ENCODE data around the gene OR10K2.
"Not testable (repeated sequence)": the region's sequence is repeated elsewhere in the genome, so short reads cannot be mapped to it uniquely, and the experiment has no call there.

OR10K2 gene

DNA sequence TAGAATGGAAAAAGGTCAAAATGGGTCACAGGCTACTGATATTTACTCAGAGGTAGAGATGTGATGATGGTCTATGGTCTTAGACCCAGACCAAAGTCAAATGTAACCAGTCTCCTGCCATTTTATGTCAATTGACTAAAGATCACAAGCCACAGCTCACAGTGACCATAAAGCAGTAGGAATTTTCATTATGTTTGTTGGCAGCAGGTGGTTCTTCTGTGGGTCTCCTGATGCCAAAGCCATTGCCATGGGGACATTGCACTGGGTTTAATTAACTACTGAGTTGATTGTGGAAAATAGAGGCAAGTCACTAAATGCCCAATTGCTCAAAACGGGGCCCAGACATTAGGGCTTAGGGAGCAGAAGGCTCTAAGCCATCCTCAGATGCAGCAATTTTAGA lies at the start of gene OR10K2:
TSS of gene OR10K2 (minus strand) at position 101 of the 400 bp plus-strand sequence. CDS start 5,371 bp downstream, outside the sequence.
- peaks cover 26% of the 10 kb centered on the region for H3K4me1 ChIP-seq (ENCODE audit: control insufficient read depth, insufficient read depth, low read length)
- H3K27ac ChIP-seq (ENCODE audit: low read depth, low read length), result no peak within 1 kb of the TSS
- H3K27me3 ChIP-seq (ENCODE audit: control insufficient read depth, insufficient read depth, low read length), result no peaks in the 10 kb centered on the region
- no peaks in the 10 kb centered on the region for H3K36me3 ChIP-seq (ENCODE audit: control insufficient read depth, insufficient read depth, low read length)
- no peak within 1 kb of the TSS for H3K9ac ChIP-seq (ENCODE audit: low read depth, low read length)
- no peak within 1 kb of the TSS for H3K4me3 ChIP-seq (ENCODE audit: low read depth, low read length)
- no peaks in the 10 kb centered on the region for H3K9me3 ChIP-seq (ENCODE audit: control insufficient read depth, insufficient read depth, low read length)

DNA sequence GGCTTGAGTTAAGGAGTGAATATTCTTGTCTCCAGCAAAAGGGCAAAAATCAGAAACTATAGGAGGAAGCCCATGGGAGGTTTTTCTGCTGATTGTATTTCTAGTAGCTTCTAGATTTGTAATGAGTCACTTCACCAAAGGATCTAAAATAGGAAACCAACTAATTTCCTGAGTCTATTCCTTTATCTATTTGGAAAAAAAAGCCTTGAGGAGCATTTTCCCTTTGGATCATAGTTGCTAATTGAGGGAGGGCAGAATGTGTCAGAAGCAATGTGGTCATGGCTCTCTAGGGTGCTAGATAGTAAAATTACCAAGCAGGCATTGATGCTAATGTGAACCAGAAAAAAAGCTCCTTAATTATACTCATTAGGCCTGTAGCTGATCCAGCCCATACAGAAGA lies 45.9 kb upstream of the OR10K2 start, which contains the start of gene OR10R2:
TSS of gene OR10R2 (plus strand) at position 301 of the 400 bp plus-strand sequence. CDS start 106 bp downstream, outside the sequence.
- H3K36me3 ChIP-seq (ENCODE audit: control insufficient read depth, insufficient read depth, low read length), result no peaks in the 10 kb centered on the region
- no peaks in the 10 kb centered on the region for H3K4me1 ChIP-seq (ENCODE audit: control insufficient read depth, insufficient read depth, low read length)
- no peak within 1 kb of the TSS for H3K9ac ChIP-seq (ENCODE audit: low read depth, low read length)

DNA sequence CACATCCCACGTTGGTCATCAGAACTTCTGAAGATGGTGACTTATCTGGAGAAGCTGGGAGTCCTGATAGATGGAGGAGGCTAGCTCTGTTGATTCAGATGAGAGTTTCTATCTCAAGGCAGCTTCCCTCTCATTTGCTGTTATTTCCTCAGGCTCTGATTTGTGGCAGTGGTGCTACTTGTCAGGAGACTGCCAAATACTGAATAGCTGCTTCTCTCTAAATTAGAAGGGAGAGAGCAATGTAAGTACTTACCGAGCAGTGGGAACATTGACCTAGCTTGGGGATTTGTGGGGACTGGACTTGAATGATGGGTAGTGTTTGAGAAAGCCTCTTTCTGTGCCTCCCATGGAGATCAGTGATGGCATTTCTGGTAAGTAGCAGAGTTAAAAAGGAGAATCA lies 35.5 kb upstream of the OR10K2 start, which contains the start of gene OR10K1:
TSS of gene OR10K1 (plus strand) at position 301 of the 400 bp plus-strand sequence. CDS start 3,728 bp downstream, outside the sequence.
- H3K27me3 ChIP-seq (ENCODE audit: control insufficient read depth, insufficient read depth, low read length), result no peaks in the 10 kb centered on the region
- no peak within 1 kb of the TSS for H3K9ac ChIP-seq (ENCODE audit: low read depth, low read length)
- no peaks in the 10 kb centered on the region for H3K9me3 ChIP-seq (ENCODE audit: control insufficient read depth, insufficient read depth, low read length)
- H3K4me3 ChIP-seq (ENCODE audit: low read depth, low read length), result no peak within 1 kb of the TSS
- no peak within 1 kb of the TSS for H3K27ac ChIP-seq (ENCODE audit: low read depth, low read length)
- no peaks in the 10 kb centered on the region for H3K36me3 ChIP-seq (ENCODE audit: control insufficient read depth, insufficient read depth, low read length)
- no peaks in the 10 kb centered on the region for H3K4me1 ChIP-seq (ENCODE audit: control insufficient read depth, insufficient read depth, low read length)

More for the DNA sequence above, 45.9 kb upstream of the OR10K2 start, which contains the start of gene OR10R2:
- H3K27ac ChIP-seq (ENCODE audit: low read depth, low read length), result no peak within 1 kb of the TSS
- no peak within 1 kb of the TSS for H3K4me3 ChIP-seq (ENCODE audit: low read depth, low read length)
- H3K27me3 ChIP-seq (ENCODE audit: control insufficient read depth, insufficient read depth, low read length), result no peaks in the 10 kb centered on the region
- no peaks in the 10 kb centered on the region for H3K9me3 ChIP-seq (ENCODE audit: control insufficient read depth, insufficient read depth, low read length)

- Histone ChIP-seq H3K9me3 (ENCODE audit: control insufficient read depth, insufficient read depth, low read length) (no peaks in the 10 kb centered on the region), H3K27me3 (ENCODE audit: control insufficient read depth, insufficient read depth, low read length) (no peaks in the 10 kb centered on the region), H3K27ac (ENCODE audit: low read depth, low read length) (no peak overlapping the region), H3K36me3 (ENCODE audit: control insufficient read depth, insufficient read depth, low read length) (no peaks in the 10 kb centered on the region), H3K9ac (ENCODE audit: low read depth, low read length) (no peak overlapping the region), H3K4me1 (ENCODE audit: control insufficient read depth, insufficient read depth, low read length) (no peaks in the 10 kb centered on the region), H3K4me3 (ENCODE audit: low read depth, low read length) (no peak overlapping the region)
Measured at GRCh38 chr1:158458263-158458662, 32.2 kb upstream of the OR10K2 start.

- Histone ChIP-seq H3K9ac (ENCODE audit: low read depth, low read length) (no peak overlapping the region), H3K9me3 (ENCODE audit: control insufficient read depth, insufficient read depth, low read length) (no peaks in the 10 kb centered on the region), H3K27ac (ENCODE audit: low read depth, low read length) (no peak overlapping the region), H3K4me3 (ENCODE audit: low read depth, low read length) (no peak overlapping the region), H3K27me3 (ENCODE audit: control insufficient read depth, insufficient read depth, low read length) (no peaks in the 10 kb centered on the region), H3K36me3 (ENCODE audit: control insufficient read depth, insufficient read depth, low read length) (no peaks in the 10 kb centered on the region), H3K4me1 (ENCODE audit: control insufficient read depth, insufficient read depth, low read length) (no peaks in the 10 kb centered on the region)
Measured at GRCh38 chr1:158457246-158457645, 31.2 kb upstream of the OR10K2 start.

- Histone ChIP-seq H3K27ac (ENCODE audit: low read depth, low read length) (no peak overlapping the region), H3K27me3 (ENCODE audit: control insufficient read depth, insufficient read depth, low read length) (no peaks in the 10 kb centered on the region), H3K9me3 (ENCODE audit: control insufficient read depth, insufficient read depth, low read length) (no peaks in the 10 kb centered on the region), H3K4me1 (ENCODE audit: control insufficient read depth, insufficient read depth, low read length) (no peaks in the 10 kb centered on the region), H3K36me3 (ENCODE audit: control insufficient read depth, insufficient read depth, low read length) (no peaks in the 10 kb centered on the region), H3K9ac (ENCODE audit: low read depth, low read length) (no peak overlapping the region), H3K4me3 (ENCODE audit: low read depth, low read length) (no peak overlapping the region)
Measured at GRCh38 chr1:158454537-158454936, 28.5 kb upstream of the OR10K2 start.

DNA sequence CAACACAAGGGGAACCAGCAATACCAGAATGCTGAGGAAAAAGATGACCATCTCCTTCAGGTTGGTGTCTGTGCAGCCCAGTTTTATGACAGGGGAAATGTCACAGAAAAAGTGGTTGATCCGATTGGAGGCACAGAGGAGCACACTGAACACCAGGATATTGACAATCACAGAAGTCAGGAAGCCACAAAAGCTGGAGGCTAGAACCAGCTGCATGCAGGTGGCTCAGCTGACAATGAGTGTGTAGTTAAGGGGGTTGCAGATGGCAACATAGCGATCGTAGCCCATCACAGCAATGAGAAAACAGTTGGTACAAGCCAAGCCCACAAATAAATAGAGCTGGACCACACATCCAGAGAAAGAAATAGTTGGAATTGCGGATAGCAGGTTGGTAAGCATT lies 19.3 kb upstream of the OR10K2 start:
- Histone ChIP-seq H3K27me3 (ENCODE audit: control insufficient read depth, insufficient read depth, low read length) (no peaks in the 10 kb centered on the region), H3K9me3 (ENCODE audit: control insufficient read depth, insufficient read depth, low read length) (no peaks in the 10 kb centered on the region), H3K4me3 (ENCODE audit: low read depth, low read length) (no peak overlapping the region), H3K36me3 (ENCODE audit: control insufficient read depth, insufficient read depth, low read length) (no peaks in the 10 kb centered on the region), H3K4me1 (ENCODE audit: control insufficient read depth, insufficient read depth, low read length) (no peaks in the 10 kb centered on the region), H3K27ac (ENCODE audit: low read depth, low read length) (no peak overlapping the region), H3K9ac (ENCODE audit: low read depth, low read length) (no peak overlapping the region)

- H3K9me3 ChIP-seq (ENCODE audit: control insufficient read depth, insufficient read depth, low read length), result no peaks in the 10 kb centered on the region; the same call in none of the 2 replicates
- no peaks in the 10 kb centered on the region for H3K4me1 ChIP-seq (ENCODE audit: control insufficient read depth, insufficient read depth, low read length)
- no peak overlapping the region for H3K4me3 ChIP-seq (ENCODE audit: low read depth, low read length)
- no peaks in the 10 kb centered on the region for H3K27me3 ChIP-seq (ENCODE audit: control insufficient read depth, insufficient read depth, low read length)
- H3K9ac ChIP-seq (ENCODE audit: low read depth, low read length), result no peak overlapping the region
- no peak overlapping the region for H3K27ac ChIP-seq (ENCODE audit: low read depth, low read length)
- no peaks in the 10 kb centered on the region for H3K36me3 ChIP-seq (ENCODE audit: control insufficient read depth, insufficient read depth, low read length)
Measured at GRCh38 chr1:158434741-158435140, 8.7 kb upstream of the OR10K2 start.

DNA sequence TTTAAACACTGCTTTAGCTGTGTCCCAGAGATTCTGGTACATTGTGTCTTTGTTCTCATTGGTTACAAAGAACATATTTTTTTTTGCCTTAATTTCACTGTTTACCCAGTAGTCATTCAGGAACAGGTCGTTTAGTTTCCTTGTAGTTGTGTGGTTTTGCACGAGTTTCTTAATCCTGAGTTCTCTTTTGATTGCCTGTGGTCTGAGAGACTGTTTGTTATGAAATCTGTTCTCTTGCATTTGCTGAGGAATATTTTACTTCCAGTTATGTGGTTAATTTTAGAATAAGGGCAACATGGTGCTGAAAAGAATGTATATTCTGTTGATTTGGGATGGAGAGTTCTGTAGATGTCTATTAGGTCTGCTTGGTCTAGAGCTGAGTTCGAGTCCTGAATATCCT lies 4.1 kb upstream of the OR10K2 start:
- not testable (repeated sequence) for H3K4me1 ChIP-seq (ENCODE audit: control insufficient read depth, insufficient read depth, low read length); H3K27me3 ChIP-seq (ENCODE audit: control insufficient read depth, insufficient read depth, low read length); H3K9ac ChIP-seq (ENCODE audit: low read depth, low read length); H3K4me3 ChIP-seq (ENCODE audit: low read depth, low read length); H3K36me3 ChIP-seq (ENCODE audit: control insufficient read depth, insufficient read depth, low read length); H3K9me3 ChIP-seq (ENCODE audit: control insufficient read depth, insufficient read depth, low read length); H3K27ac ChIP-seq (ENCODE audit: low read depth, low read length)

DNA sequence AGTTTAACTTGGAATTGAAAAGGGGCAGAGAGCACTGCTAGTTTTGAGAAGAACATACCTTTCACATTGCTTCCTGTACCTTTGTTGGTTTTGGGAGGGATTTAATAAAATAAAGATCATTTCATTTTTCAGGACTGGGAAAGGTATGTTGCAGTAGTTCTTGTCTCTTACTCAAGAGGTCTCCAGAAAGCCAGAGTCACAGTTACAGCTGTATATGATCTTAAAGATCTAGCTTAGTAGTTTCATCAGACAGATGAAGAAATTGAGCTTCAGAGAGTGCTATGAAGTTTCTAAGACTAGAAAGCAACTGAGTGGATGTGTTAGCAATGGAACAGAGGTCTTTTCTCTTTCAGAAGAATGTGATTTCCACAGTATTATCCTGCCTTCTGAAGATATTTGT lies 1.0 kb downstream of the OR10K2 start:
- no peak overlapping the region for H3K27ac ChIP-seq (ENCODE audit: low read depth, low read length)
- no peaks in the 10 kb centered on the region for H3K9me3 ChIP-seq (ENCODE audit: control insufficient read depth, insufficient read depth, low read length)
- peaks cover 29% of the 10 kb centered on the region for H3K4me1 ChIP-seq (ENCODE audit: control insufficient read depth, insufficient read depth, low read length)
- H3K36me3 ChIP-seq (ENCODE audit: control insufficient read depth, insufficient read depth, low read length), result no peaks in the 10 kb centered on the region
- no peak overlapping the region for H3K9ac ChIP-seq (ENCODE audit: low read depth, low read length)
- H3K4me3 ChIP-seq (ENCODE audit: low read depth, low read length), result no peak overlapping the region
- H3K27me3 ChIP-seq (ENCODE audit: control insufficient read depth, insufficient read depth, low read length), result no peaks in the 10 kb centered on the region

- H3K9me3 ChIP-seq (ENCODE audit: control insufficient read depth, insufficient read depth, low read length), result no peaks in the 10 kb centered on the region
- H3K27ac ChIP-seq (ENCODE audit: low read depth, low read length), result peak overlapping the region; percentile 22
- no peak overlapping the region for H3K9ac ChIP-seq (ENCODE audit: low read depth, low read length)
- H3K36me3 ChIP-seq (ENCODE audit: control insufficient read depth, insufficient read depth, low read length), result no peaks in the 10 kb centered on the region
- peak overlapping the region; percentile 7; the same call in 1 of the 2 replicates for H3K4me3 ChIP-seq (ENCODE audit: low read depth, low read length)
- H3K27me3 ChIP-seq (ENCODE audit: control insufficient read depth, insufficient read depth, low read length), result no peaks in the 10 kb centered on the region
- peaks cover 29% of the 10 kb centered on the region for H3K4me1 ChIP-seq (ENCODE audit: control insufficient read depth, insufficient read depth, low read length)
Measured at GRCh38 chr1:158422212-158422611, 3.8 kb downstream of the OR10K2 start.
